NB4 (cell line): ENCODE measurements around the gene EEA1.

Source experiments
- CTCF ChIP-seq: IDR thresholded peaks from one replicate; pipeline ENCODE4 v1.5.1; 2012; ENCODE audit warnings: low read depth, low read length
- MAX ChIP-seq: IDR thresholded peaks from 2 replicates; pipeline ENCODE4 v1.6.1; 2011; ENCODE audit warnings: low read depth, low read length
- MYC ChIP-seq: IDR thresholded peaks from 2 replicates; pipeline ENCODE4 v1.6.1; 2011; ENCODE audit warnings: low read depth, low read length
- POLR2A ChIP-seq: IDR thresholded peaks from 2 replicates; pipeline ENCODE4 v1.6.1; 2011; ENCODE audit warnings: mild to moderate bottlenecking; ENCODE audit not compliant: insufficient read length; ENCODE audit errors: extremely low read depth

DNA sequence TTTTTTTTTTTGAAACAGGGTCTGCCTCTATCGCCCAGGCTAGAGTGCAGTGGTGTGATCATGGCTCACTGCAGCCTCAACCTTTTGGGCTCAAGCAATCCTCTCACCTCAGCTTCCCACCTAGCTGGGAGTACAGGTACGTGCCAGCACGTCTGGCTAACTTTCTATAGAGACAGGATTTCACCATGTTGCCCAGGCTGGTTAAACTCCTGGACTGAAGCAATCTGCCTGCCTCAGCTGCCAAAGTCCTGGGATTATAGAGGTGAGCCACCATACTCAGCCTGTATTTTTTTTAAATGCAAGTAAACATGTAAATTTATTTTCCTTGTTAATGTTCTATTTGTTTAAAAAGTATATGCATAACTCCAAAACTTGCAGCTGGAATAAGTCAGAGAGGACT is 80.4 kb downstream of the EEA1 start:
- TF ChIP-seq CTCF (no peak), MAX (no peak), POLR2A (no peak), MYC (no peak)
